HG03575 (cell line): ENCODE data around the gene ODAD4.
A peak's percentile ranks its signal among the peaks of the same experiment; 100 is the strongest.

Experiments used
- ATAC-seq: cut with Tn5 transposase; IDR thresholded peaks from one replicate; pipeline ENCODE4 v1.9.1; 2021; ENCODE audit not compliant: unreplicated experiment, insufficient number of reproducible peaks, low FRiP score; ENCODE audit errors: extremely low read depth

Gene ODAD4

GRCh38 chr17:41930009-41930832 lies at the start of gene ODAD4:
ODAD4 (plus strand) TSS chr17:41930617; CDS start chr17:41930724, 107 bp downstream.
- ATAC-seq: peak; percentile 40

- ATAC-seq: no peak
Observed at GRCh38 chr17:41882756-41883155, 47.7 kb upstream of the ODAD4 start.

GRCh38 chr17:41885733-41886132 lies 44.7 kb upstream of the ODAD4 start:
- no peak for ATAC-seq

- ATAC-seq: no peak
Observed at GRCh38 chr17:41888332-41888965, 42.0 kb upstream of the ODAD4 start.

GRCh38 chr17:41891135-41892020 lies 39.0 kb upstream of the ODAD4 start:
- ATAC-seq: no peak

GRCh38 chr17:41892021-41892376 lies 38.4 kb upstream of the ODAD4 start:
- no peak for ATAC-seq

- no peak for ATAC-seq
Observed at GRCh38 chr17:41893384-41893783, 37.0 kb upstream of the ODAD4 start.

- ATAC-seq: no peak
Observed at GRCh38 chr17:41894791-41895331, 35.6 kb upstream of the ODAD4 start.

GRCh38 chr17:41895617-41896016 lies 34.8 kb upstream of the ODAD4 start:
- no peak for ATAC-seq

GRCh38 chr17:41896726-41897125 lies 33.7 kb upstream of the ODAD4 start:
- no peak for ATAC-seq

GRCh38 chr17:41901646-41902045 lies 28.8 kb upstream of the ODAD4 start:
- ATAC-seq: no peak

GRCh38 chr17:41904242-41904841 lies 26.1 kb upstream of the ODAD4 start:
- ATAC-seq: no peak

GRCh38 chr17:41905172-41905571 lies 25.2 kb upstream of the ODAD4 start:
- no peak for ATAC-seq

GRCh38 chr17:41906465-41907184 lies 23.8 kb upstream of the ODAD4 start:
- no peak for ATAC-seq

GRCh38 chr17:41907185-41907556 lies 23.2 kb upstream of the ODAD4 start:
- ATAC-seq: no peak

- no peak for ATAC-seq
Observed at GRCh38 chr17:41907633-41908539, 22.5 kb upstream of the ODAD4 start.

GRCh38 chr17:41909088-41909487 lies 21.3 kb upstream of the ODAD4 start:
- no peak for ATAC-seq
